ENCODE measurements around the gene PLEKHF1.

DNA sequence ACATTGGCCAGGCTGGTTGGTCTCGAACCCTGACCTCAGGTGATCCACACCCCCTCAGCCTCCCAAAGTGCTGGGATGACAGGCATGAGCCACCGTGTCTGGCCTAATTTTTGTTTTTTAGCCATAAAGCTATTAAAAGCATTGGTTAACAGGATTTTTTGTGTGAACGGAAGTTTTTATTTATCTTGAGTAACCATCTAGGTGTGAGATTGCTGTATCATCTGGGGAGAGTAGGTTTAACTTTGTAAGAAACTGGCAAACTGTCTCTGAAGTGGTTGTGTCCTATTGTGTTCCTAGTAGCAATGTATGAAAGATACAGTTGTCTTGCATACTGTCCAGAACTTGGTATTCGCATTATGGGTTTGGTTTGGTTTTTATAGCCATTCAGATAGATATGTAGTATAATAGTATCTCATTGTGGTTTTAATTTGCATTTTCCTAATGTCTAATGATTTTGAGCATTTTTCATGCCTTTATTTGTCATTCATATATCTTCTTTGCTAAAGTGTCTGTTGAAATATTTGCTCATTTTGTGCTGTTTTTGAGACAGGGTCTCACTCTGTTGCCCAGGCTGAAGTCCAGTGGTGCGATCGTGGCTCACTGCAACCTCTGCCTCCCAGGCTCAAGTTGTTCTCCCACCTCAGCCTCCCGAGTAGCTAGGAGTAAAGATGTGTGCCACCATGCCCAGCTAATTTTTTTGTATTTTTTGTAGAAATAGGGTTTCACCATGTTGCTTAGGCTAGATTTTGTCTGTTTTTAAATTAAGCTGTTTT is 13.5 kb upstream of the PLEKHF1 start:
- TF ChIP-seq EZH2 (IDR thresholded peaks at IDR 0.05; ENCODE audit: low read depth, unreplicated experiment) (no peak), POLR2AphosphoS5 (IDR thresholded peaks at IDR 0.05; ENCODE audit: low read depth) (no peak), EZH2phosphoT487 (IDR thresholded peaks at IDR 0.05; ENCODE audit: unreplicated experiment) (no peak), ZNF331 (CRISPR knock-in tag; IDR thresholded peaks at IDR 0.05; ENCODE audit: low read depth) (no peak), ZNF114 (CRISPR knock-in tag; IDR thresholded peaks at IDR 0.05) (no peak), CREB1 (CRISPR knock-in tag; IDR thresholded peaks at IDR 0.05; ENCODE audit: low read depth) (no peak), NANOG (IDR thresholded peaks at IDR 0.05; ENCODE audit: borderline replicate concordance) (no peak), STAT1 (IDR thresholded peaks at IDR 0.05; ENCODE audit: unreplicated experiment) (no peak), JUNB (IDR thresholded peaks at IDR 0.05; ENCODE audit: unreplicated experiment) (no peak)
- TF ChIP-seq, protein P1, sequence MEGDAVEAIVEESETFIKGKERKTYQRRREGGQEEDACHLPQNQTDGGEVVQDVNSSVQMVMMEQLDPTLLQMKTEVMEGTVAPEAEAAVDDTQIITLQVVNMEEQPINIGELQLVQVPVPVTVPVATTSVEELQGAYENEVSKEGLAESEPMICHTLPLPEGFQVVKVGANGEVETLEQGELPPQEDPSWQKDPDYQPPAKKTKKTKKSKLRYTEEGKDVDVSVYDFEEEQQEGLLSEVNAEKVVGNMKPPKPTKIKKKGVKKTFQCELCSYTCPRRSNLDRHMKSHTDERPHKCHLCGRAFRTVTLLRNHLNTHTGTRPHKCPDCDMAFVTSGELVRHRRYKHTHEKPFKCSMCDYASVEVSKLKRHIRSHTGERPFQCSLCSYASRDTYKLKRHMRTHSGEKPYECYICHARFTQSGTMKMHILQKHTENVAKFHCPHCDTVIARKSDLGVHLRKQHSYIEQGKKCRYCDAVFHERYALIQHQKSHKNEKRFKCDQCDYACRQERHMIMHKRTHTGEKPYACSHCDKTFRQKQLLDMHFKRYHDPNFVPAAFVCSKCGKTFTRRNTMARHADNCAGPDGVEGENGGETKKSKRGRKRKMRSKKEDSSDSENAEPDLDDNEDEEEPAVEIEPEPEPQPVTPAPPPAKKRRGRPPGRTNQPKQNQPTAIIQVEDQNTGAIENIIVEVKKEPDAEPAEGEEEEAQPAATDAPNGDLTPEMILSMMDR (conservative IDR thresholded peaks at IDR 0.05; ENCODE audit: low read depth in 2 of 2), result no peak
- TF ChIP-seq, protein P2, sequence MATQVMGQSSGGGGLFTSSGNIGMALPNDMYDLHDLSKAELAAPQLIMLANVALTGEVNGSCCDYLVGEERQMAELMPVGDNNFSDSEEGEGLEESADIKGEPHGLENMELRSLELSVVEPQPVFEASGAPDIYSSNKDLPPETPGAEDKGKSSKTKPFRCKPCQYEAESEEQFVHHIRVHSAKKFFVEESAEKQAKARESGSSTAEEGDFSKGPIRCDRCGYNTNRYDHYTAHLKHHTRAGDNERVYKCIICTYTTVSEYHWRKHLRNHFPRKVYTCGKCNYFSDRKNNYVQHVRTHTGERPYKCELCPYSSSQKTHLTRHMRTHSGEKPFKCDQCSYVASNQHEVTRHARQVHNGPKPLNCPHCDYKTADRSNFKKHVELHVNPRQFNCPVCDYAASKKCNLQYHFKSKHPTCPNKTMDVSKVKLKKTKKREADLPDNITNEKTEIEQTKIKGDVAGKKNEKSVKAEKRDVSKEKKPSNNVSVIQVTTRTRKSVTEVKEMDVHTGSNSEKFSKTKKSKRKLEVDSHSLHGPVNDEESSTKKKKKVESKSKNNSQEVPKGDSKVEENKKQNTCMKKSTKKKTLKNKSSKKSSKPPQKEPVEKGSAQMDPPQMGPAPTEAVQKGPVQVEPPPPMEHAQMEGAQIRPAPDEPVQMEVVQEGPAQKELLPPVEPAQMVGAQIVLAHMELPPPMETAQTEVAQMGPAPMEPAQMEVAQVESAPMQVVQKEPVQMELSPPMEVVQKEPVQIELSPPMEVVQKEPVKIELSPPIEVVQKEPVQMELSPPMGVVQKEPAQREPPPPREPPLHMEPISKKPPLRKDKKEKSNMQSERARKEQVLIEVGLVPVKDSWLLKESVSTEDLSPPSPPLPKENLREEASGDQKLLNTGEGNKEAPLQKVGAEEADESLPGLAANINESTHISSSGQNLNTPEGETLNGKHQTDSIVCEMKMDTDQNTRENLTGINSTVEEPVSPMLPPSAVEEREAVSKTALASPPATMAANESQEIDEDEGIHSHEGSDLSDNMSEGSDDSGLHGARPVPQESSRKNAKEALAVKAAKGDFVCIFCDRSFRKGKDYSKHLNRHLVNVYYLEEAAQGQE (IDR thresholded peaks at IDR 0.05; ENCODE audit: unreplicated experiment), result no peak
- TF ChIP-seq, protein P3, sequence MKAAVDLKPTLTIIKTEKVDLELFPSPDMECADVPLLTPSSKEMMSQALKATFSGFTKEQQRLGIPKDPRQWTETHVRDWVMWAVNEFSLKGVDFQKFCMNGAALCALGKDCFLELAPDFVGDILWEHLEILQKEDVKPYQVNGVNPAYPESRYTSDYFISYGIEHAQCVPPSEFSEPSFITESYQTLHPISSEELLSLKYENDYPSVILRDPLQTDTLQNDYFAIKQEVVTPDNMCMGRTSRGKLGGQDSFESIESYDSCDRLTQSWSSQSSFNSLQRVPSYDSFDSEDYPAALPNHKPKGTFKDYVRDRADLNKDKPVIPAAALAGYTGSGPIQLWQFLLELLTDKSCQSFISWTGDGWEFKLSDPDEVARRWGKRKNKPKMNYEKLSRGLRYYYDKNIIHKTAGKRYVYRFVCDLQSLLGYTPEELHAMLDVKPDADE (IDR thresholded peaks at IDR 0.05), result no peak
- TF ChIP-seq, protein P4, sequence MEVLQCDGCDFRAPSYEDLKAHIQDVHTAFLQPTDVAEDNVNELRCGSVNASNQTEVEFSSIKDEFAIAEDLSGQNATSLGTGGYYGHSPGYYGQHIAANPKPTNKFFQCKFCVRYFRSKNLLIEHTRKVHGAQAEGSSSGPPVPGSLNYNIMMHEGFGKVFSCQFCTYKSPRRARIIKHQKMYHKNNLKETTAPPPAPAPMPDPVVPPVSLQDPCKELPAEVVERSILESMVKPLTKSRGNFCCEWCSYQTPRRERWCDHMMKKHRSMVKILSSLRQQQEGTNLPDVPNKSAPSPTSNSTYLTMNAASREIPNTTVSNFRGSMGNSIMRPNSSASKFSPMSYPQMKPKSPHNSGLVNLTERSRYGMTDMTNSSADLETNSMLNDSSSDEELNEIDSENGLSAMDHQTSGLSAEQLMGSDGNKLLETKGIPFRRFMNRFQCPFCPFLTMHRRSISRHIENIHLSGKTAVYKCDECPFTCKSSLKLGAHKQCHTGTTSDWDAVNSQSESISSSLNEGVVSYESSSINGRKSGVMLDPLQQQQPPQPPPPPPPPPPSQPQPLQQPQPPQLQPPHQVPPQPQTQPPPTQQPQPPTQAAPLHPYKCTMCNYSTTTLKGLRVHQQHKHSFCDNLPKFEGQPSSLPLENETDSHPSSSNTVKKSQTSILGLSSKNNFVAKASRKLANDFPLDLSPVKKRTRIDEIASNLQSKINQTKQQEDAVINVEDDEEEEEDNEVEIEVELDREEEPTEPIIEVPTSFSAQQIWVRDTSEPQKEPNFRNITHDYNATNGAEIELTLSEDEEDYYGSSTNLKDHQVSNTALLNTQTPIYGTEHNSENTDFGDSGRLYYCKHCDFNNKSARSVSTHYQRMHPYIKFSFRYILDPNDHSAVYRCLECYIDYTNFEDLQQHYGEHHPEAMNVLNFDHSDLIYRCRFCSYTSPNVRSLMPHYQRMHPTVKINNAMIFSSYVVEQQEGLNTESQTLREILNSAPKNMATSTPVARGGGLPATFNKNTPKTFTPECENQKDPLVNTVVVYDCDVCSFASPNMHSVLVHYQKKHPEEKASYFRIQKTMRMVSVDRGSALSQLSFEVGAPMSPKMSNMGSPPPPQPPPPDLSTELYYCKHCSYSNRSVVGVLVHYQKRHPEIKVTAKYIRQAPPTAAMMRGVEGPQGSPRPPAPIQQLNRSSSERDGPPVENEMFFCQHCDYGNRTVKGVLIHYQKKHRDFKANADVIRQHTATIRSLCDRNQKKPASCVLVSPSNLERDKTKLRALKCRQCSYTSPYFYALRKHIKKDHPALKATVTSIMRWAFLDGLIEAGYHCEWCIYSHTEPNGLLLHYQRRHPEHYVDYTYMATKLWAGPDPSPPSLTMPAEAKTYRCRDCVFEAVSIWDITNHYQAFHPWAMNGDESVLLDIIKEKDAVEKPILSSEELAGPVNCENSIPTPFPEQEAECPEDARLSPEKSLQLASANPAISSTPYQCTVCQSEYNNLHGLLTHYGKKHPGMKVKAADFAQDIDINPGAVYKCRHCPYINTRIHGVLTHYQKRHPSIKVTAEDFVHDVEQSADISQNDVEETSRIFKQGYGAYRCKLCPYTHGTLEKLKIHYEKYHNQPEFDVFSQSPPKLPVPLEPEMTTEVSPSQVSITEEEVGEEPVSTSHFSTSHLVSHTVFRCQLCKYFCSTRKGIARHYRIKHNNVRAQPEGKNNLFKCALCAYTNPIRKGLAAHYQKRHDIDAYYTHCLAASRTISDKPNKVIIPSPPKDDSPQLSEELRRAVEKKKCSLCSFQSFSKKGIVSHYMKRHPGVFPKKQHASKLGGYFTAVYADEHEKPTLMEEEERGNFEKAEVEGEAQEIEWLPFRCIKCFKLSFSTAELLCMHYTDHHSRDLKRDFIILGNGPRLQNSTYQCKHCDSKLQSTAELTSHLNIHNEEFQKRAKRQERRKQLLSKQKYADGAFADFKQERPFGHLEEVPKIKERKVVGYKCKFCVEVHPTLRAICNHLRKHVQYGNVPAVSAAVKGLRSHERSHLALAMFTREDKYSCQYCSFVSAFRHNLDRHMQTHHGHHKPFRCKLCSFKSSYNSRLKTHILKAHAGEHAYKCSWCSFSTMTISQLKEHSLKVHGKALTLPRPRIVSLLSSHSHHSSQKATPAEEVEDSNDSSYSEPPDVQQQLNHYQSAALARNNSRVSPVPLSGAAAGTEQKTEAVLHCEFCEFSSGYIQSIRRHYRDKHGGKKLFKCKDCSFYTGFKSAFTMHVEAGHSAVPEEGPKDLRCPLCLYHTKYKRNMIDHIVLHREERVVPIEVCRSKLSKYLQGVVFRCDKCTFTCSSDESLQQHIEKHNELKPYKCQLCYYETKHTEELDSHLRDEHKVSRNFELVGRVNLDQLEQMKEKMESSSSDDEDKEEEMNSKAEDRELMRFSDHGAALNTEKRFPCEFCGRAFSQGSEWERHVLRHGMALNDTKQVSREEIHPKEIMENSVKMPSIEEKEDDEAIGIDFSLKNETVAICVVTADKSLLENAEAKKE (CRISPR knock-in tag; IDR thresholded peaks at IDR 0.05), result no peak

All from GM23338 (cell line).